Measurements from ENCODE around the gene SH3PXD2A. TPM values are rescaled to one million over a fixed set of nuclear protein-coding genes. Genes with fewer than 3 reads are reported as not detected.

Gene SH3PXD2A
- total RNA-seq, 1 experiment from 2014 or later, result 4.5 TPM

GRCh38 chr10:103842605-103843004, 12.8 kb downstream of the SH3PXD2A start:
- no peak overlapping the region for H3K4me3 Mint-ChIP-seq
- Histone ChIP-seq H3K9ac (ENCODE audit: extremely low read depth, insufficient read length, low read length) (no peak overlapping the region), H3K9me3 (ENCODE audit: control insufficient read depth, low read depth, low read length) (no peaks in the 10 kb centered on the region), H3K23ac (ENCODE audit: insufficient read length, low read depth, low read length) (no peak overlapping the region), H3K4me1 (ENCODE audit: insufficient read depth, low read length) (peaks cover 14% of the 10 kb centered on the region; the same call in 1 of the 2 replicates), H2AFZ (ENCODE audit: low read length) (no peak overlapping the region), H2BK12ac (ENCODE audit: insufficient read length, low read depth, low read length) (no peak overlapping the region), H3K56ac (ENCODE audit: insufficient read length, low read depth, low read length) (no peak overlapping the region), H3T11ph (ENCODE audit: low read length) (no peak overlapping the region), H2AK5ac (ENCODE audit: insufficient read length, low read length) (no peak overlapping the region), H3K27me3 (ENCODE audit: insufficient read depth, low read length) (no peaks in the 10 kb centered on the region), H3K14ac (ENCODE audit: insufficient read depth, low read length) (no peak overlapping the region), H3K79me2 (ENCODE audit: insufficient read depth, low read length) (no peaks in the 10 kb centered on the region), H4K20me1 (ENCODE audit: control insufficient read depth, insufficient read depth, insufficient read length) (no peaks in the 10 kb centered on the region), H3K4me2 (ENCODE audit: insufficient read depth, insufficient read length, low read length) (no peak overlapping the region), H3K18ac (ENCODE audit: insufficient read length, low read depth, low read length) (no peak overlapping the region), H3K4ac (ENCODE audit: low read depth, low read length) (no peak overlapping the region), H2BK20ac (ENCODE audit: low read depth, low read length, poor library complexity, severe bottlenecking) (no peak overlapping the region), H2BK15ac (ENCODE audit: low read depth, low read length) (no peak overlapping the region), H4K91ac (ENCODE audit: insufficient read length, low read depth, low read length) (no peak overlapping the region), H4K8ac (replicated peaks; ENCODE audit: insufficient read length, low read depth, low read length) (no peak overlapping the region), H3K27ac (ENCODE audit: insufficient read length, low read depth, low read length) (no peak overlapping the region), H4K5ac (ENCODE audit: insufficient read length, low read depth, low read length) (no peak overlapping the region), H3K23me2 (ENCODE audit: insufficient read length, low read depth, low read length, poor library complexity, severe bottlenecking) (no peaks in the 10 kb centered on the region), H2BK5ac (ENCODE audit: insufficient read length, low read length) (no peak overlapping the region), H3K79me1 (ENCODE audit: insufficient read depth, low read depth, low read length, poor library complexity, severe bottlenecking) (no peaks in the 10 kb centered on the region), H2BK120ac (ENCODE audit: low read depth, low read length, poor library complexity, severe bottlenecking) (no peak overlapping the region)
- no peak overlapping the region for H3K27ac Mint-ChIP-seq
- no CpG with 5 or more reads among the region's 7 CpGs for WGBS (ENCODE audit: extremely low coverage, insufficient read length, low lambda C conversion rate)
- H3K9me3 Mint-ChIP-seq, result no peaks in the 10 kb centered on the region
- no peak for TF ChIP-seq CTCF (conservative IDR thresholded peaks at IDR 0.05)
- H3K27me3 Mint-ChIP-seq (ENCODE audit: low read depth), result peaks cover 9% of the 10 kb centered on the region
- no peak for DNase-seq
- H3K36me3 Mint-ChIP-seq (ENCODE audit: insufficient read depth in 1 of 3, low read depth in 3 of 3), result no peaks in the 10 kb centered on the region
- peaks cover 43 to 50% of the 10 kb centered on the region in 2 experiments for H3K4me1 Mint-ChIP-seq

Data from H9 (cell line).